Measurements from ENCODE around the gene PHRF1.

The PHRF1 gene

GRCh38 chr11:556662-557256 lies 19.5 kb upstream of the PHRF1 start:
- DNase-seq (ENCODE audit: low read depth in 3 of 3, low spot score in 1 of 3): no peak

GRCh38 chr11:557328-558132 lies 18.7 kb upstream of the PHRF1 start:
- no peak for DNase-seq (ENCODE audit: low read depth in 3 of 3, low spot score in 1 of 3)

GRCh38 chr11:558503-558902 lies 17.8 kb upstream of the PHRF1 start:
- DNase-seq (ENCODE audit: low read depth in 3 of 3, low spot score in 1 of 3): no peak

GRCh38 chr11:559020-559620 lies 17.1 kb upstream of the PHRF1 start:
- no peak for DNase-seq (ENCODE audit: low read depth in 3 of 3, low spot score in 1 of 3)

GRCh38 chr11:559712-560304 lies 16.5 kb upstream of the PHRF1 start:
- no peak for DNase-seq (ENCODE audit: low read depth in 3 of 3, low spot score in 1 of 3)

- peak; percentile 94 to 98 (median 96) for DNase-seq (ENCODE audit: low read depth in 3 of 3, low spot score in 1 of 3)
Measured at GRCh38 chr11:560305-561147, 15.7 kb upstream of the PHRF1 start, which contains the start of the genes LMNTD2 and RASSF7. LMNTD2 (minus strand) TSS chr11:560738; CDS start chr11:560716, 22 bp downstream. RASSF7 (plus strand) TSS chr11:560970; CDS start chr11:561769, 799 bp downstream.

GRCh38 chr11:561148-562003 lies 14.9 kb upstream of the PHRF1 start:
- no peak for DNase-seq (ENCODE audit: low read depth in 3 of 3, low spot score in 1 of 3)

GRCh38 chr11:562046-562645 lies 14.1 kb upstream of the PHRF1 start:
- no peak for DNase-seq (ENCODE audit: low read depth in 3 of 3, low spot score in 1 of 3)

- no peak for DNase-seq (ENCODE audit: low read depth in 3 of 3, low spot score in 1 of 3)
Measured at GRCh38 chr11:563066-563811, 13.0 kb upstream of the PHRF1 start.

- DNase-seq (ENCODE audit: low read depth in 3 of 3, low spot score in 1 of 3): no peak
Measured at GRCh38 chr11:563812-564578, 12.3 kb upstream of the PHRF1 start.

- DNase-seq (ENCODE audit: low read depth in 3 of 3, low spot score in 1 of 3): no peak
Measured at GRCh38 chr11:565921-566509, 10.3 kb upstream of the PHRF1 start.

- DNase-seq (ENCODE audit: low read depth in 3 of 3, low spot score in 1 of 3): no peak
Measured at GRCh38 chr11:567011-567628, 9.2 kb upstream of the PHRF1 start.

- no peak for DNase-seq (ENCODE audit: low read depth in 3 of 3, low spot score in 1 of 3)
Measured at GRCh38 chr11:567629-568292, 8.5 kb upstream of the PHRF1 start.

- peak; percentile 77 to 85 (median 83) for DNase-seq (ENCODE audit: low read depth in 3 of 3, low spot score in 1 of 3)
Measured at GRCh38 chr11:568306-569157, 7.7 kb upstream of the PHRF1 start.

- no peak for DNase-seq (ENCODE audit: low read depth in 3 of 3, low spot score in 1 of 3)
Measured at GRCh38 chr11:569158-569885, 6.9 kb upstream of the PHRF1 start.
